Left ventricle myocardium inferior (tissue), 1 donor: Measurements from ENCODE around the gene VCAM1. TPM values are rescaled to one million over a fixed set of nuclear protein-coding genes. Genes with fewer than 3 reads are reported as not detected.

Source experiments
- DNase-seq: peaks from one replicate; pipeline ENCODE4 v3.0.0-alpha.2; 2020
- H3K27ac ChIP-seq: fragments of 200-600 bp; replicated peaks from 2 replicates; pipeline ENCODE4 v1.8.0; 2021
- H3K27me3 ChIP-seq: fragments of 200-600 bp; 2 replicates; pipeline ENCODE4 v1.8.0; 2021; ENCODE audit warnings: low read depth
- H3K36me3 ChIP-seq: fragments of 200-600 bp; 2 replicates; pipeline ENCODE4 v1.8.0; 2021
- H3K4me1 ChIP-seq: fragments of 200-600 bp; 2 replicates; pipeline ENCODE4 v1.8.0; 2021
- H3K4me3 ChIP-seq: fragments of 200-600 bp; 2 replicates; pipeline ENCODE4 v1.8.0; 2021; ENCODE audit warnings: mild to moderate bottlenecking, moderate library complexity
- H3K9me3 ChIP-seq: fragments of 200-600 bp; replicated peaks from 2 replicates; pipeline ENCODE4 v1.8.0; 2021
- intact Hi-C: fragments of 100-400 bp; cut with micrococcal nuclease; formaldehyde crosslinking; loops from one replicate; pipeline ENCODE4 v1.11.0; 2022
- total RNA-seq: library from RNA; stranded (reverse); fragmentation: NEBNext Ultra II Directional; extraction: Animal tissue kit (Norgen Biotek cat#: 25700); gene quantifications from one replicate; pipeline ENCODE4 v1.2.1, GENCODE V29; 2021
- TF ChIP-seq, protein P1 (sequence below): fragments of 200-600 bp; IDR thresholded peaks from 2 replicates; pipeline ENCODE4 v1.8.0; 2021; ENCODE audit warnings: antibody characterized with exemption, mild to moderate bottlenecking, borderline replicate concordance
- donor health status: DM: no; HTN: yes; CAD: no; lungs with severe emphysema.

The VCAM1 gene
- total RNA-seq, 1 donor from 2014 or later = 4.0 TPM

DNA sequence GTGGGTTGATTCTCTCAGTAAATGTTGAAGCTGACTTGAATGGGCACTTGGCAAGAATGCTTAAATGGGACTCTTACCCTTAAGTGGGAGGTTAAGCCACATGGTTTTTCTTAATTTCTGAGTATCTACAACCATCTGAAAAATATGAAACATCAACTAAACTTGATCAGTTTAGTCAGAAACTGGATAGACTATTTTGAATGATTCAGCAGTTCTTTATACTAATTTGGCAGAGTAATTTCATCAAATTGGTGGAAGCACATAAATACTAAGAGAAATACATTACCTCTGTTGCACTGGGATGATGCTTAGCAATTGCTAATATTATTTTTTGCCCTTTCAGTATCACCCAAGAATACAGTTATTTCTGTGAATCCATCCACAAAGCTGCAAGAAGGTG lies 4.7 kb downstream of the VCAM1 start:
- DNase-seq = no peak
- Histone ChIP-seq H3K36me3 (peaks cover 3% of the 10 kb centered on the region), H3K27ac (no peak overlapping the region), H3K4me1 (peaks cover 15% of the 10 kb centered on the region), H3K4me3 (no peak overlapping the region), H3K27me3 (no peaks in the 10 kb centered on the region), H3K9me3 (no peaks in the 10 kb centered on the region)
- intact Hi-C loops = no loop called here
- TF ChIP-seq, protein P1, sequence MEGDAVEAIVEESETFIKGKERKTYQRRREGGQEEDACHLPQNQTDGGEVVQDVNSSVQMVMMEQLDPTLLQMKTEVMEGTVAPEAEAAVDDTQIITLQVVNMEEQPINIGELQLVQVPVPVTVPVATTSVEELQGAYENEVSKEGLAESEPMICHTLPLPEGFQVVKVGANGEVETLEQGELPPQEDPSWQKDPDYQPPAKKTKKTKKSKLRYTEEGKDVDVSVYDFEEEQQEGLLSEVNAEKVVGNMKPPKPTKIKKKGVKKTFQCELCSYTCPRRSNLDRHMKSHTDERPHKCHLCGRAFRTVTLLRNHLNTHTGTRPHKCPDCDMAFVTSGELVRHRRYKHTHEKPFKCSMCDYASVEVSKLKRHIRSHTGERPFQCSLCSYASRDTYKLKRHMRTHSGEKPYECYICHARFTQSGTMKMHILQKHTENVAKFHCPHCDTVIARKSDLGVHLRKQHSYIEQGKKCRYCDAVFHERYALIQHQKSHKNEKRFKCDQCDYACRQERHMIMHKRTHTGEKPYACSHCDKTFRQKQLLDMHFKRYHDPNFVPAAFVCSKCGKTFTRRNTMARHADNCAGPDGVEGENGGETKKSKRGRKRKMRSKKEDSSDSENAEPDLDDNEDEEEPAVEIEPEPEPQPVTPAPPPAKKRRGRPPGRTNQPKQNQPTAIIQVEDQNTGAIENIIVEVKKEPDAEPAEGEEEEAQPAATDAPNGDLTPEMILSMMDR = no peak

DNA sequence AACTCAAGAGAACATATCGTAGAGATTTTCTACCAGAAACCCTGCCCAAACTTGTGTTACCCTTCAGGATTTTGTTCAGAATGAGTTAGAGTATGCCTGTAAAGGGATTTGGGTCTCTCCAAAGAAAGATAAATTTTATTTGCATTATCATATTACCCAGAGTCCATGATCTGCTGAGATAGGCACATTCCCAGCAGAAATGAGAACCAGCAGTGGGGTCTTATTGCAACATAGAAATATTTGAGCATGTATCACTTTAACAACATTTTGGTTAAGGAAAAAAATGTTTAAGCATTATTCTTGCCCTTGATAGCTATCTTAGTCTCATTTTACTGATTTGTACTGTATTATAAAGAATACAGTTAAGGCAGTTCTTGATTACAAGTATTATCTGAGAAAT lies 10.6 kb downstream of the VCAM1 start:
- intact Hi-C loops = no loop called here
- Histone ChIP-seq H3K4me1 (no peaks in the 10 kb centered on the region), H3K27ac (no peak overlapping the region), H3K27me3 (no peaks in the 10 kb centered on the region), H3K36me3 (peaks cover 3% of the 10 kb centered on the region), H3K4me3 (no peak overlapping the region), H3K9me3 (no peaks in the 10 kb centered on the region)
- TF ChIP-seq, protein P1 = no peak
- no peak for DNase-seq

DNA sequence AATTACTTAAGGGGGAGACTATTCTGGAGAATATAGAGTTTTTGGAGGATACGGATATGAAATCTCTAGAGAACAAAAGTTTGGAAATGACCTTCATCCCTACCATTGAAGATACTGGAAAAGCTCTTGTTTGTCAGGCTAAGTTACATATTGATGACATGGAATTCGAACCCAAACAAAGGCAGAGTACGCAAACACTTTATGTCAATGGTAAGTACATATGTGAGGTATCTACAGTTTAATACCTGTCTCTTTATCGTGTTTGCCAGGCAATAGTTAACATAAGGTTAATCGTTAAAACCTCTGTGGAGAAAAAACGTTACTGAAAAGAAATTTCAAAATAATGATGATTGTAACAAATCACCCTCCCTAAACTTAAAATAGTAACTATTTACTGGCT lies 11.8 kb downstream of the VCAM1 start:
- Histone ChIP-seq H3K27ac (no peak overlapping the region), H3K36me3 (no peaks in the 10 kb centered on the region), H3K4me1 (no peaks in the 10 kb centered on the region), H3K9me3 (no peaks in the 10 kb centered on the region), H3K27me3 (no peaks in the 10 kb centered on the region), H3K4me3 (no peak overlapping the region)
- TF ChIP-seq, protein P1 = no peak
- no peak for DNase-seq
- intact Hi-C loops = no loop called here

DNA sequence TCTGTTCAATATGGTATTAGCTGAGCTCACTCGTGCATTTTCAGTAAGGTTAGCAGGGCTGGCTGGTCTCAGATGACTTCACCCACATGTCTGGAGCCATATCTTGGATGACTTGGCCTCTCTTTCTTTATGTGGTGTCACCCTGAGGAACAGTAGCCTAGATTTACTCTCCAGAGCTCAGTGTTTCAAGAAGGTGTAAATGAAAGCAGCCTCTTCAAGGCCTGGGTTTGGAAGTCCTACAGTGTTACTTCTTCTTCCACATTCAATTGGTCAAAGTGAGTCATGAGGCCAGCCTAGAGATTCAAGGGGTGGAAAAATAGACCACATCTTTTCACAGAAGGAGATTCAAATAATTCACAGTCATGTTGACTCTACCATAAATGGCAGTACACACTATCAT lies 12.2 kb downstream of the VCAM1 start:
- TF ChIP-seq, protein P1 = no peak
- no peak overlapping the region for H3K4me3 ChIP-seq
- no peaks in the 10 kb centered on the region for H3K9me3 ChIP-seq
- H3K4me1 ChIP-seq = no peaks in the 10 kb centered on the region
- H3K36me3 ChIP-seq = no peaks in the 10 kb centered on the region
- no peak overlapping the region for H3K27ac ChIP-seq
- no peak for DNase-seq
- no peaks in the 10 kb centered on the region for H3K27me3 ChIP-seq
- intact Hi-C loops = no loop called here

DNA sequence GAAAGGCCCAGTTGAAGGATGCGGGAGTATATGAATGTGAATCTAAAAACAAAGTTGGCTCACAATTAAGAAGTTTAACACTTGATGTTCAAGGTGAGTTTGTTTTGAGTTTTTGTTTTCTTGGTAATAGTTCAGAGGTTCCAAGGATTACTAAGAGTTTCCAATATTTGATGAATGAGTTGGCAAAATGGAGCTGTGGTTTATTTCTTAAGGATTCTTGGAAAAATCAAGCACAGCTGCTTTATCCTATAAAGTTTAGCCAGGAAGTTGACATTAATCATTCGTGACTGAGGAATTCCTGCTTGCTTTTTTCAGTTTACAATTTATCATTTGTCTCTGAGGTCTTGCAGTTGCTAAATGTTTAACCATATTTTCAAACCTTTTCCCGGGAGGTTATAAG lies 15.1 kb downstream of the VCAM1 start:
- no peaks in the 10 kb centered on the region for H3K4me1 ChIP-seq
- H3K36me3 ChIP-seq = no peaks in the 10 kb centered on the region
- no peak overlapping the region for H3K4me3 ChIP-seq
- no peaks in the 10 kb centered on the region for H3K9me3 ChIP-seq
- H3K27ac ChIP-seq = no peak overlapping the region
- TF ChIP-seq, protein P1 = no peak
- DNase-seq = no peak
- no peaks in the 10 kb centered on the region for H3K27me3 ChIP-seq
- intact Hi-C loops = no loop called here

- TF ChIP-seq, protein P1 = no peak
- Histone ChIP-seq H3K27me3 (no peaks in the 10 kb centered on the region), H3K4me3 (no peak overlapping the region), H3K36me3 (no peaks in the 10 kb centered on the region), H3K4me1 (no peaks in the 10 kb centered on the region), H3K9me3 (no peaks in the 10 kb centered on the region), H3K27ac (no peak overlapping the region)
- intact Hi-C loops = no loop called here
- DNase-seq = no peak
These were observed 15.7 kb downstream of the VCAM1 start for GRCh38 chr1:100735244-100735643.
